Uterus (tissue), 4 donors: ENCODE measurements around the gene SOSTDC1. TPM values are rescaled to one million over a fixed set of nuclear protein-coding genes. Genes with fewer than 3 reads are reported as not detected.
"Not testable (repeated sequence)": the region's sequence is repeated elsewhere in the genome, so short reads cannot be mapped to it uniquely, and the experiment has no call there.

ENCODE experiments used
- DNase-seq, 2 donors: peaks; one replicate each; pipeline ENCODE4 v3.0.0-alpha.2; 2019 to 2020
- H3K27ac ChIP-seq, 2 donors: fragments of 200-600 bp; sonication (generic); 1 replicate in 1 of 2; 2 replicates in 1 of 2; pipeline ENCODE4 v1.5.1; 2016 to 2018
- H3K27me3 ChIP-seq, 2 donors: fragments of 200-600 bp; sonication (generic); one replicate each; pipeline ENCODE4 v1.5.1; 2018 to 2019; ENCODE audit warnings: control low read depth in 1 of 2
- H3K36me3 ChIP-seq, 2 donors: fragments of 200-600 bp; sonication (generic); one replicate each; pipeline ENCODE4 v1.5.1; 2019; ENCODE audit warnings: control low read depth in 1 of 2
- H3K4me1 ChIP-seq, 2 donors: fragments of 200-600 bp; sonication (generic); one replicate each; pipeline ENCODE4 v1.5.1; 2018 to 2019; ENCODE audit warnings: control low read depth in 1 of 2
- H3K4me3 ChIP-seq, 2 donors: fragments of 200-600 bp; sonication (generic); 1 replicate in 1 of 2; 2 replicates in 1 of 2; pipeline ENCODE4 v1.5.1; 2018 to 2019; ENCODE audit warnings: mild to moderate bottlenecking in 1 of 2
- H3K9me3 ChIP-seq, 2 donors: fragments of 200-600 bp; sonication (generic); one replicate each; pipeline ENCODE4 v1.5.1; 2019; ENCODE audit warnings: control low read depth in 1 of 2
- CTCF ChIP-seq, 4 experiments: fragments of 200-600 bp in 2 of 4; fragments of 450-650 bp in 2 of 4; sonication (generic) in 2 of 4; IDR thresholded peaks; one replicate each; pipeline ENCODE4 v1.5.1; 2016 to 2019; ENCODE audit warnings: antibody characterized with exemption in 4 of 4, mild to moderate bottlenecking in 2 of 4, moderate library complexity in 1 of 4
- POLR2A ChIP-seq, 2 donors: fragments of 450-650 bp; IDR thresholded peaks; one replicate each; pipeline ENCODE4 v1.6.1; 2016; ENCODE audit warnings: antibody characterized with exemption in 2 of 2, mild to moderate bottlenecking in 1 of 2, moderate library complexity in 1 of 2
- intact Hi-C: fragments of 100-400 bp; cut with DNase I; formaldehyde crosslinking; loops from one replicate; pipeline ENCODE4 v1.15.1; 2023; ENCODE audit warnings: low total_unique reads
- total RNA-seq, 4 donors: library from RNA; depleted of rRNA in 3 of 4; stranded (reverse); fragments of >200 nt in 3 of 4; gene quantifications; one replicate each; pipeline versions ENCODE4 v1.1.0 to v1.2.4, GENCODE V29; 2014 to 2023
- donor health status: DM: yes; HTN: yes; CAD: no.

SOSTDC1 gene
- total RNA-seq, 4 donors from 2014 or later = 14.2 TPM; not detected in 3

DNA sequence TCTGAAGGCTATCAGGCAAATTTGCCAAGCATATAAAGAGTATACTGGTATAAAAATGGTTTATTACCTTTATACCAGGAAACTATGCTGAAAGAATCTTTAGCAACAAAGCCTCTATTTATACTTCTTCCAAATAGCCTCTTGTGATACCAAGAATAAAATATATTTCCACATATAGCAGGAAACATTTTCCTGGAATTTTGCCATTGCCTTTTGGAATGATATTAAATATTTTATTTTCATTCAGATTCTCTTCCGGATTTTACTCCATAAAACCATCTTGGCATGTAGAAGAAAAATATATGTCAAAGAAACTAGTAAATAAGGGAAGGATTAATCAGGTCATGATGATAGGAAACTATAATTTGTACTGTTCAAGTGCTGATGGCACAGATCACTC, 17.7 kb downstream of the SOSTDC1 start:
- Histone ChIP-seq H3K27ac (no peak overlapping the region), H3K27me3 (no peaks in the 10 kb centered on the region), H3K4me1 (no peaks in the 10 kb centered on the region), H3K9me3 (no peaks in the 10 kb centered on the region), H3K36me3 (no peaks in the 10 kb centered on the region), H3K4me3 (no peak overlapping the region)
- no peak for DNase-seq
- intact Hi-C loops = no loop called here
- TF ChIP-seq CTCF (IDR thresholded peaks at IDR 0.05) (no peak), POLR2A (IDR thresholded peaks at IDR 0.05) (no peak)

GRCh38 chr7:16446508-16446907, 19.0 kb downstream of the SOSTDC1 start:
- Histone ChIP-seq H3K27ac (no peak overlapping the region), H3K36me3 (no peaks in the 10 kb centered on the region), H3K27me3 (no peaks in the 10 kb centered on the region), H3K4me3 (no peak overlapping the region), H3K4me1 (no peaks in the 10 kb centered on the region), H3K9me3 (no peaks in the 10 kb centered on the region)
- intact Hi-C loops = no loop called here
- DNase-seq = no peak
- TF ChIP-seq CTCF (IDR thresholded peaks at IDR 0.05) = no peak
- TF ChIP-seq POLR2A (IDR thresholded peaks at IDR 0.05) = no peak

GRCh38 chr7:16443871-16444270, 21.7 kb downstream of the SOSTDC1 start:
- H3K4me1 ChIP-seq, H3K27ac ChIP-seq, DNase-seq, H3K4me3 ChIP-seq, H3K27me3 ChIP-seq, H3K36me3 ChIP-seq, intact Hi-C loops, H3K9me3 ChIP-seq: not testable (repeated sequence)

DNA sequence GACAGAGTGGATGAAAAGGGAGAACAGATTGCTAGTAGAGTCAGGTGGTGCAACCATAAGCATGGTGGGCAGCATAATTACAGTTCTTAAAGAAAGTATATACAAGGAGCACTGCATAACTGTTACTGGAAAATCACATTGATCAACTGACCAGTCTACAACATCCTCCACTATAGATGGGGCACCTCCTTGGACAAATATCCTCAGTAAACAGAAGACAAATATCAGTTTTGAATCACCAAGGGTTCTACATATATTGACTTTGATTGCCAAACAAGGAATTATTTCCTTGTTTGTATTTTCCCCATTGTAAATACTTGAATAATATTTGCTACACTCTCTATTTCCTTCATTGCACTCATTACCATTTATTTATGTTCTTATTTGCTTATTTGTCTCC, 26.6 kb downstream of the SOSTDC1 start:
- TF ChIP-seq CTCF (IDR thresholded peaks at IDR 0.05) (no peak), POLR2A (IDR thresholded peaks at IDR 0.05) (no peak)
- H3K27ac ChIP-seq = no peak overlapping the region
- no peaks in the 10 kb centered on the region for H3K4me1 ChIP-seq
- no peaks in the 10 kb centered on the region for H3K36me3 ChIP-seq
- no peaks in the 10 kb centered on the region for H3K9me3 ChIP-seq
- H3K27me3 ChIP-seq = peaks cover 0 to 3% of the 10 kb centered on the region in 2 donors
- no peak for DNase-seq
- intact Hi-C loops = no loop called here
- H3K4me3 ChIP-seq = no peak overlapping the region

DNA sequence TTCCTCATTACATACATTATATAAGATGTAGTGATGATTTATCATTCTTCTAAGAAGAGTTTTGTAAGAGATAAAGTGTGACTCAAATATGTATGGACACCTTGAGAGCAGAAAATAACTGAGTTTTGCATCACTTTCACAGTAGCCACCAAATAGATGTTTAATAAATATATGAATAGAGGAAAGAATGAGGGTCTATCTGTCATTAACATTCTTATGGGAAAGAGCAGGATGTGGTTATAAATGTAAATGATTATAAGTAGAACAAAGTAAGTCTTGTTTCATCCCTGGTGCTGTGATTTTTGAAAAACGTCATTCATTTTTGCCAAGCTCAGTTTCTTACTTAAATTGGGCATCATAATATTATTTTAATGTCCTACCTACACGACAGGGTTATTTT, 29.2 kb downstream of the SOSTDC1 start:
- H3K27ac ChIP-seq = no peak overlapping the region
- no peaks in the 10 kb centered on the region for H3K4me1 ChIP-seq
- no peak for TF ChIP-seq CTCF (IDR thresholded peaks at IDR 0.05)
- TF ChIP-seq POLR2A (IDR thresholded peaks at IDR 0.05) = no peak
- no peak for DNase-seq
- no peaks in the 10 kb centered on the region for H3K36me3 ChIP-seq
- H3K4me3 ChIP-seq = no peak overlapping the region
- H3K27me3 ChIP-seq = peaks cover 0 to 3% of the 10 kb centered on the region in 2 donors
- H3K9me3 ChIP-seq = no peaks in the 10 kb centered on the region
- intact Hi-C loops = no loop called here

DNA sequence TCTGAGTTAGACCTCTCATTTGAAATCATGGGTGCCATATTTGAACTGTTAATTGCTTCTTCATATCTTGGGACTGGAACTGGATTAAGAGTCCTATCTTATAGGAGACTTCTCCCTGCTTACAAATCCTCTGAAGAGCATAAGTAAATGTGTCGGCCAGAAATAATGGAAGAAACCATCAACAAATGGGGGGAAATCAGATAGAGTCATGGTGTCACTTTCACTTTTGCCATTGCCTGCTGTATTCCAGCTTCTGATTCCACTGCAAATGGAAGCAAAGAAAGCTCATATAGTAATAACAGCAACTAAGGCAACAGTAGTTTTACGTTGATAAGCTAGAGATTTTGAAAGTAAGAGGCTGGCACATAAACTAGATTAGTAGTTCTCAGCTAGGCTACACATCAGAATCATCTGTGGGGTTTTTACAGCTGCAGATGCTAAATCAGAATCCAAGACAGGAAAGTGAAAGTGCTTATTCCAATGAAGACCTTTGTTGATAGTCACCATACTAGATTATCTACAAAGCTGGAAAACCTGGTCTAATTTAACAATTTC, 31.9 kb downstream of the SOSTDC1 start:
- H3K36me3 ChIP-seq = no peaks in the 10 kb centered on the region
- H3K27ac ChIP-seq = no peak overlapping the region
- no peak for DNase-seq
- no peak overlapping the region for H3K4me3 ChIP-seq
- TF ChIP-seq CTCF (IDR thresholded peaks at IDR 0.05) (no peak), POLR2A (IDR thresholded peaks at IDR 0.05) (no peak)
- peaks cover 0 to 3% of the 10 kb centered on the region in 2 donors for H3K27me3 ChIP-seq
- intact Hi-C loops = no loop called here
- H3K4me1 ChIP-seq = no peaks in the 10 kb centered on the region
- no peaks in the 10 kb centered on the region for H3K9me3 ChIP-seq
